Measurements from ENCODE around the gene SLU7. TPM values are rescaled to one million over a fixed set of nuclear protein-coding genes. Genes with fewer than 3 reads are reported as not detected.
A peak's percentile ranks its signal among the peaks of the same experiment; 100 is the strongest.

Gene SLU7
- total RNA-seq, 1 experiment from 2014 or later: 75.3 TPM

GRCh38 chr5:160390787-160391696 lies 27.8 kb downstream of the SLU7 start:
- TF ChIP-seq EZH2 (IDR thresholded peaks at IDR 0.05; ENCODE audit: low read depth) (no peak), CTCF (conservative IDR thresholded peaks at IDR 0.05) (peak; percentile 74)
- ChIA-PET POLR2A (ENCODE audit: unreplicated experiment) (interaction anchor here (0.7 kb wide), 1 partner anchor 75 kb away, joined by 4 read pairs; no protein-coding TSS in a partner anchor), CTCF (interaction anchor here (0.5 to 1.3 kb wide), 7 partner anchors 14 to 381 kb away, joined by 3 to 11 read pairs (median 3); no protein-coding TSS in a partner anchor)
- Histone ChIP-seq H3K27ac (no peak overlapping the region), H3K36me3 (ENCODE audit: low read depth) (no peaks in the 10 kb centered on the region), H3K4me1 (replicated peaks; ENCODE audit: insufficient read depth) (no peaks in the 10 kb centered on the region), H3K27me3 (ENCODE audit: insufficient read depth, low read depth) (no peaks in the 10 kb centered on the region), H3K9me2 (ENCODE audit: insufficient read depth) (no peaks in the 10 kb centered on the region), H2AFZ (no peak overlapping the region), H3K79me2 (ENCODE audit: low read depth) (no peaks in the 10 kb centered on the region), H3K9me3 (ENCODE audit: insufficient read depth, low read depth) (no peaks in the 10 kb centered on the region; the same call in 1 of the 2 replicates), H3F3A (ENCODE audit: insufficient read depth, low read depth) (no peaks in the 10 kb centered on the region), H4K20me1 (ENCODE audit: insufficient read depth) (no peaks in the 10 kb centered on the region), H3K4me3 (no peak overlapping the region), H3K4me2 (no peak overlapping the region)
- BruUV-seq (replicated peaks): no TSS peak
- no peak for DNase-seq
- intact Hi-C loops (cut with micrococcal nuclease; ENCODE audit: unreplicated experiment): loop anchor here (1.0 to 10.0 kb wide), 6 partner anchors 46 to 1106 kb away; no protein-coding TSS in a partner anchor

DNA sequence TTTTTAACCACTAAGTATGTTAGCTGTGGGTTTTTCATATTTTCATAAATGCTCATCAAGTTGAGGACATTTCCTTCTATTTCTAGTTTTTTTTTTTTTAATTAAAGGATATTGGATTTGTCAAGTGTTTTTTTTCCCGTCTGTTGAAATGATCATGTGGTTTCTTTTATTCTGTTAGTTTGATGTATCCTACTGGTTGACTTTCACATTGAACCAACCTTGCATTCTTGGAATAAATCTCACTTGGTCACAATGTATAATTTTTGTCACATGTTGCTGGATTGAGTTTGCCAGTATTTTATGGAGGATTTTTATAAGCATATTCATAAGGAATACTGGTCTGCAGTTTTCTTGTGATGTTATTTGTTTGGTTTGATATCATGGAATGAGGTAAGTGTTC lies 31.4 kb downstream of the SLU7 start:
- H3K36me3 ChIP-seq (ENCODE audit: low read depth): no peaks in the 10 kb centered on the region
- no peaks in the 10 kb centered on the region for H3K27me3 ChIP-seq (ENCODE audit: insufficient read depth, low read depth)
- H3K4me2 ChIP-seq: no peak overlapping the region
- ChIA-PET POLR2A (ENCODE audit: unreplicated experiment) (no interaction called here), CTCF (interaction anchor here (0.7 kb wide), 1 partner anchor 422 kb away, joined by 3 read pairs; no protein-coding TSS in a partner anchor)
- BruUV-seq (replicated peaks): no TSS peak
- no peaks in the 10 kb centered on the region; the same call in 1 of the 2 replicates for H3K9me3 ChIP-seq (ENCODE audit: insufficient read depth, low read depth)
- intact Hi-C loops (cut with micrococcal nuclease; ENCODE audit: unreplicated experiment): no loop called here
- H3F3A ChIP-seq (ENCODE audit: insufficient read depth, low read depth): no peaks in the 10 kb centered on the region
- no peaks in the 10 kb centered on the region for H4K20me1 ChIP-seq (ENCODE audit: insufficient read depth)
- H3K4me1 ChIP-seq (replicated peaks; ENCODE audit: insufficient read depth): no peaks in the 10 kb centered on the region
- no peak overlapping the region for H3K4me3 ChIP-seq
- H2AFZ ChIP-seq: no peak overlapping the region
- no peak for DNase-seq
- TF ChIP-seq CTCF (conservative IDR thresholded peaks at IDR 0.05) (no peak), EZH2 (IDR thresholded peaks at IDR 0.05; ENCODE audit: low read depth) (no peak)
- H3K27ac ChIP-seq: no peak overlapping the region
- no peaks in the 10 kb centered on the region for H3K9me2 ChIP-seq (ENCODE audit: insufficient read depth)
- H3K79me2 ChIP-seq (ENCODE audit: low read depth): no peaks in the 10 kb centered on the region

DNA sequence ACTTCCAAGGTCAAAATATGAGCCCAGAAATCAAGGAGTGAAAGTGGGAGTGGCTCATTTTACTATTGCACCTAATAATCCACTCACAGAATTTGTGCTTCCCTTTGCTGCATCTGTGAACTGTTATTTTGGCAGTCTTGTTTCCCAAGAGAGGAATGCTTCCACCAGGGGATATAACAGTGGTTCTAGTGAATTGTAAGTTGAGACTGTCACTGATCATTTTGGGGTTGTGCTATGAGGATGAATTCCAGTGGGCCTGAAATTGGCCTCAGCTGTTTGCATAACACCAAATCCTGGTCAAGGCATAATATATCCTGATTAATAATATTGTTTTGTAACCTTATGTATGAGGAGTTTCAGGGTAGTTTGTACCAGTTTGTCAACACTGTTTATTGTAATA lies 33.4 kb downstream of the SLU7 start:
- H3K4me2 ChIP-seq: no peak overlapping the region
- POLR2A ChIA-PET (ENCODE audit: unreplicated experiment): no interaction called here
- no peaks in the 10 kb centered on the region for H3K4me1 ChIP-seq (replicated peaks; ENCODE audit: insufficient read depth)
- no TSS peak for BruUV-seq (replicated peaks)
- no peaks in the 10 kb centered on the region for H3K9me2 ChIP-seq (ENCODE audit: insufficient read depth)
- no peaks in the 10 kb centered on the region; the same call in 1 of the 2 replicates for H3K9me3 ChIP-seq (ENCODE audit: insufficient read depth, low read depth)
- H3F3A ChIP-seq (ENCODE audit: insufficient read depth, low read depth): no peaks in the 10 kb centered on the region
- H4K20me1 ChIP-seq (ENCODE audit: insufficient read depth): no peaks in the 10 kb centered on the region
- intact Hi-C loops (cut with micrococcal nuclease; ENCODE audit: unreplicated experiment): no loop called here
- H3K27me3 ChIP-seq (ENCODE audit: insufficient read depth, low read depth): no peaks in the 10 kb centered on the region
- H3K4me3 ChIP-seq: no peak overlapping the region
- no peaks in the 10 kb centered on the region for H3K36me3 ChIP-seq (ENCODE audit: low read depth)
- no peaks in the 10 kb centered on the region for H3K79me2 ChIP-seq (ENCODE audit: low read depth)
- CTCF ChIA-PET: no interaction called here
- H2AFZ ChIP-seq: no peak overlapping the region
- no peak overlapping the region for H3K27ac ChIP-seq
- TF ChIP-seq CTCF (conservative IDR thresholded peaks at IDR 0.05) (no peak), EZH2 (IDR thresholded peaks at IDR 0.05; ENCODE audit: low read depth) (no peak)
- DNase-seq: no peak

Measured in PC-9 (cell line).